ENCODE results near the gene NTSR1. TPM values are rescaled to one million over a fixed set of nuclear protein-coding genes. Genes with fewer than 3 reads are reported as not detected.

The NTSR1 gene
- total RNA-seq, 1 experiment from 2014 or later, result not detected

DNA sequence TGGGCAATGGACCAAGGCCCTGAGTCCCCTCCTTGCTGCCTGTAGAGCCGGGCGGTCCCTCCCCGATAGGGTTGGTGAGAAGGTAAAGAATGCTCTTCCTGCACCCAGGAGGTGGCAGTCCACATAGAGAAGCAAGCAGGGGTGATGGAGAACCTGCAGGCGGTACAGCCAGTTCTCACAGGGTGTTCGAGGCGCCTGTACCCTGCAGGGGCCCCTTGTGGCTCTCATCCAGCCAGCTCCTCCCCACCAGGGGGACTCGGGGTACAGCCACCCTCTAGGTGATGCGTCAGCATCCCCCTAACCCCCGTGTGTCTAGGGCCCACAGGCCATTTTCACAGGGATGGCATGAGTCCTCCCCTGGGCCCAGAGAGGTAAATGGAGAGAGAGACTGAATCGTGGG, 103.1 kb downstream of the NTSR1 start:
- DNase-seq (ENCODE audit: low read depth), result no peak
- in situ Hi-C loops (cut with HindIII; ENCODE audit: low pct_unique_long_range_greater_than_20kb, low sequenced_read_pairs), result no loop called here

Other genes starting within 250 kb of the NTSR1 start
- gene GATA5, start 232.8 kb upstream of the NTSR1 start, total RNA-seq (2014; rRNA removed; shearing (Covaris generic); ENCODE audit: low replicate concordance), result not detected in 2 replicates
- gene SLCO4A1, start 66.3 kb upstream of the NTSR1 start, total RNA-seq (2014; rRNA removed; shearing (Covaris generic); ENCODE audit: low replicate concordance), result 65.5 and 77.6 TPM in 2 replicates
- gene MRGBP, start 87.6 kb downstream of the NTSR1 start, total RNA-seq (2014; rRNA removed; shearing (Covaris generic); ENCODE audit: low replicate concordance), result 64.3 and 67.6 TPM in 2 replicates
- gene OGFR, start 96.0 kb downstream of the NTSR1 start, total RNA-seq (2014; rRNA removed; shearing (Covaris generic); ENCODE audit: low replicate concordance), result 66.2 and 86.3 TPM in 2 replicates
- gene COL9A3, start 108.2 kb downstream of the NTSR1 start, total RNA-seq (2014; rRNA removed; shearing (Covaris generic); ENCODE audit: low replicate concordance), result not detected in 2 replicates
- 30.0 and 31.7 TPM in 2 replicates for gene TCFL5, start 153.0 kb downstream of the NTSR1 start, total RNA-seq (2014; rRNA removed; shearing (Covaris generic); ENCODE audit: low replicate concordance)
- gene DIDO1, start 217.7 kb downstream of the NTSR1 start, total RNA-seq (2014; rRNA removed; shearing (Covaris generic); ENCODE audit: low replicate concordance), result 14.5 and 18.2 TPM in 2 replicates
- gene GID8, start 229.3 kb downstream of the NTSR1 start, total RNA-seq (2014; rRNA removed; shearing (Covaris generic); ENCODE audit: low replicate concordance), result 29.0 and 39.4 TPM in 2 replicates
- 4.5 and 5.5 TPM in 2 replicates for gene SLC17A9, start 243.9 kb downstream of the NTSR1 start, total RNA-seq (2014; rRNA removed; shearing (Covaris generic); ENCODE audit: low replicate concordance)

Measured in Caki2 (cell line).